ENCODE measurements around the gene MCRIP1. TPM values are rescaled to one million over a fixed set of nuclear protein-coding genes. Genes with fewer than 3 reads are reported as not detected.

The MCRIP1 gene
- total and polyA plus RNA-seq, 2 of the 4 experiments (the other 2 are of a cell fraction): 56.5 to 164 TPM

- no peak for TF ChIP-seq SMC3 (IDR thresholded peaks at IDR 0.05; ENCODE audit: low read depth, low read length)
- DNase-seq (no peak), ATAC-seq (ENCODE audit: low read depth) (no peak)
- Histone ChIP-seq H3K4ac (ENCODE audit: low read depth, low read length) (no peak overlapping the region), H3K14ac (replicated peaks; ENCODE audit: low read depth, low read length) (no peak overlapping the region), H4K5ac (ENCODE audit: low read depth, low read length) (no peak overlapping the region), H2AK5ac (ENCODE audit: low read depth, low read length) (no peak overlapping the region; the same call in 1 of the 2 replicates), H2AFZ (replicated peaks; ENCODE audit: low read length, poor library complexity) (peak overlapping the region; percentile 23), H3K9ac (ENCODE audit: low read depth, low read length) (no peak overlapping the region), H4K20me1 (ENCODE audit: insufficient read depth, low read length) (no peaks in the 10 kb centered on the region; the same call in 1 of the 2 replicates), H3K9me1 (ENCODE audit: insufficient read depth, low read length) (peaks cover 9% of the 10 kb centered on the region; the same call in 1 of the 2 replicates), H3K27me3 (ENCODE audit: control insufficient read depth, insufficient read depth, low read length) (peaks cover 22% of the 10 kb centered on the region; the same call in 1 of the 2 replicates), H3K4me2 (ENCODE audit: low read depth, low read length) (no peak overlapping the region), H2AK9ac (replicated peaks; ENCODE audit: low read depth, low read length, poor library complexity) (no peak overlapping the region), H3K36me3 (ENCODE audit: control insufficient read depth, insufficient read depth, low read length) (no peaks in the 10 kb centered on the region), H3K18ac (ENCODE audit: low read depth, low read length) (no peak overlapping the region), H3K27ac (ENCODE audit: insufficient read depth, low read length) (no peak overlapping the region), H2BK120ac (ENCODE audit: low read depth, low read length) (no peak overlapping the region), H4K91ac (ENCODE audit: insufficient read depth, low read depth, low read length) (no peak overlapping the region), H3K23ac (ENCODE audit: low read depth, low read length) (no peak overlapping the region), H3K4me3 (ENCODE audit: insufficient read depth, low read depth, low read length) (no peak overlapping the region), H3K79me1 (ENCODE audit: low read depth in 1 of 2, low read length in 2 of 2) (no peaks in the 10 kb centered on the region), H3K4me1 (ENCODE audit: control insufficient read depth, insufficient read depth, low read length) (peaks cover 9% of the 10 kb centered on the region; the same call in 1 of the 2 replicates), H2BK15ac (ENCODE audit: low read depth, low read length) (no peak overlapping the region), H2BK5ac (ENCODE audit: low read depth, low read length, poor library complexity, severe bottlenecking) (no peak overlapping the region), H2BK20ac (ENCODE audit: low read depth, low read length) (no peak overlapping the region), H3K9me3 (ENCODE audit: control insufficient read depth, insufficient read depth, low read length) (peaks cover 3% of the 10 kb centered on the region; the same call in 1 of the 2 replicates), H3K56ac (ENCODE audit: extremely low read depth, insufficient read depth, low read length) (no peak overlapping the region), H4K8ac (ENCODE audit: low read depth in 2 of 2, low read length in 2 of 2) (no peak overlapping the region)
- POLR2A ChIA-PET (ENCODE audit: unreplicated experiment): no interaction called here
- CTCF ChIA-PET: no interaction called here
- BruUV-seq (replicated peaks): no TSS peak
- WGBS, 2 experiments (ENCODE audit: extremely low coverage in 2 of 2, insufficient read length in 1 of 2): 87% methylated on average over 24 of the region's 41 CpGs; no CpG with 5 or more reads in 1 of the 2 experiments
- intact Hi-C loops (cut with micrococcal nuclease): no loop called here
- in situ Hi-C loops (cut with MboI; ENCODE audit: low sequenced_read_pairs): no loop called here
- dilution Hi-C loops (cut with HindIII; ENCODE audit: low sequenced_read_pairs, unreplicated experiment): no loop called here
Observed at GRCh38 chr17:81813861-81814683, 19.0 kb downstream of the MCRIP1 start.
